ENCODE data around the gene SH3GLB2.

DNA sequence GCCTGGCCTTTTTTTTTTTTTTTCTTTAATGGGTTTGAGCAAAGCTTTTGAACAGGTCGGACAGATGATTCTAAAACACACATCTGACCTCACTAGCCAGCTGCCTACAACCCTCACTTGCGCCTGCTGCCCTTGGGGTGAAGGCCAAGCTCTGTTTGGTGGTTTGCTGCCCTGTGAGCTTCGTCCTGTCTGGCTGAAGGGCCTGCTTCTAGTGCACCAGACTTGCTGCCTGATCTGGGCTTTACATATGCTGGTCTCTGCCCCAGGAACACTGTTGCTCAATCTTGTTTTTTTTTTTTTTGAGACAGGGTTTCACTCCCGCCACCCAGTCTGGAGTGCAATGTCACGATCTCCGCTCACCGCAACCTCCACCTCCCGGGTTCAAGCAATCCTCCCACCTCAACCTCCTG lies 36.4 kb upstream of the SH3GLB2 start:
- TF ChIP-seq CTCF (conservative IDR thresholded peaks at IDR 0.05; ENCODE audit: low read depth, low read length) (no peak), EZH2 (IDR thresholded peaks at IDR 0.05; ENCODE audit: borderline replicate concordance, low read depth, low read length, poor library complexity, severe bottlenecking) (no peak)
